H9 (cell line): Measurements from ENCODE around the gene EPAS1. TPM values are rescaled to one million over a fixed set of nuclear protein-coding genes. Genes with fewer than 3 reads are reported as not detected.

ENCODE experiments used
- DNase-seq: peaks from one replicate; pipeline ENCODE4 v3.0.0-alpha.2; 2017
- H2AFZ ChIP-seq: one replicate; pipeline ENCODE4 v1.6.1; 2013; ENCODE audit warnings: mild to moderate bottlenecking, low read length, control low read depth, moderate library complexity
- H2AK5ac ChIP-seq: 2 replicates; pipeline ENCODE4 v1.6.1; 2013; ENCODE audit warnings: low read length, control low read depth, mixed read lengths; ENCODE audit not compliant: insufficient read length
- H2BK120ac ChIP-seq: one replicate; pipeline ENCODE4 v1.6.1; 2013; ENCODE audit warnings: low read depth, mild to moderate bottlenecking, low read length, control low read depth, inconsistent platforms; ENCODE audit not compliant: poor library complexity, severe bottlenecking
- H2BK12ac ChIP-seq: 2 replicates; pipeline ENCODE4 v1.6.1; 2013; ENCODE audit warnings: low read length, control low read depth, mixed read lengths, low read depth; ENCODE audit not compliant: insufficient read length
- H2BK15ac ChIP-seq: 2 replicates; pipeline ENCODE4 v1.6.1; 2013; ENCODE audit warnings: low read depth, low read length, control low read depth
- H2BK20ac ChIP-seq: one replicate; pipeline ENCODE4 v1.6.1; 2013; ENCODE audit warnings: low read depth, mild to moderate bottlenecking, low read length, control low read depth, inconsistent platforms; ENCODE audit not compliant: poor library complexity, severe bottlenecking
- H2BK5ac ChIP-seq: 2 replicates; pipeline ENCODE4 v1.6.1; 2013; ENCODE audit warnings: low read length, control low read depth, mixed read lengths; ENCODE audit not compliant: insufficient read length
- H3K14ac ChIP-seq: 2 replicates; pipeline ENCODE4 v1.6.1; 2013; ENCODE audit warnings: low read length, control low read depth; ENCODE audit not compliant: insufficient read depth
- H3K18ac ChIP-seq: 2 replicates; pipeline ENCODE4 v1.6.1; 2013; ENCODE audit warnings: low read depth, mild to moderate bottlenecking, mixed read lengths, low read length, control low read depth; ENCODE audit not compliant: insufficient read length
- H3K23ac ChIP-seq: 2 replicates; pipeline ENCODE4 v1.6.1; 2013; ENCODE audit warnings: low read length, control low read depth, mixed read lengths, low read depth; ENCODE audit not compliant: insufficient read length
- H3K23me2 ChIP-seq: 2 replicates; pipeline ENCODE4 v1.6.1; 2013; ENCODE audit warnings: low read depth, mild to moderate bottlenecking, mixed read lengths, low read length, control low read depth; ENCODE audit not compliant: insufficient read length, poor library complexity, severe bottlenecking
- H3K27ac ChIP-seq: 2 replicates; pipeline ENCODE4 v1.5.1; 2013; ENCODE audit warnings: low read length, control low read depth, mixed read lengths, low read depth; ENCODE audit not compliant: insufficient read length
- H3K27me3 ChIP-seq: 2 replicates; pipeline ENCODE4 v1.6.1; 2013; ENCODE audit warnings: low read length, control low read depth, inconsistent platforms; ENCODE audit not compliant: insufficient read depth
- H3K4ac ChIP-seq: 2 replicates; pipeline ENCODE4 v1.6.1; 2013; ENCODE audit warnings: low read depth, mild to moderate bottlenecking, control low read depth, inconsistent platforms, low read length, moderate library complexity
- H3K4me1 ChIP-seq: 2 replicates; pipeline ENCODE4 v1.6.1; 2013; ENCODE audit warnings: low read length, control low read depth, inconsistent platforms; ENCODE audit not compliant: insufficient read depth
- H3K4me2 ChIP-seq: 2 replicates; pipeline ENCODE4 v1.6.1; 2013; ENCODE audit warnings: low read length, control low read depth, mixed read lengths; ENCODE audit not compliant: insufficient read length, insufficient read depth
- H3K56ac ChIP-seq: 2 replicates; pipeline ENCODE4 v1.6.1; 2013; ENCODE audit warnings: low read depth, mild to moderate bottlenecking, mixed read lengths, low read length, control low read depth; ENCODE audit not compliant: insufficient read length
- H3K79me1 ChIP-seq: 2 replicates; pipeline ENCODE4 v1.6.1; 2013; ENCODE audit warnings: low read depth, mild to moderate bottlenecking, moderate library complexity, low read length, control low read depth, inconsistent platforms; ENCODE audit not compliant: insufficient read depth, poor library complexity, severe bottlenecking
- H3K79me2 ChIP-seq: 2 replicates; pipeline ENCODE4 v1.6.1; 2013; ENCODE audit warnings: low read length, control low read depth, inconsistent platforms; ENCODE audit not compliant: insufficient read depth
- H3K9ac ChIP-seq: 2 replicates; pipeline ENCODE4 v1.6.1; 2013; ENCODE audit warnings: low read length, control low read depth, mixed read lengths; ENCODE audit not compliant: insufficient read length; ENCODE audit errors: extremely low read depth
- H3K9me3 ChIP-seq: one replicate; pipeline ENCODE4 v1.6.1; 2013; ENCODE audit warnings: low read depth, low read length, inconsistent platforms; ENCODE audit not compliant: control insufficient read depth
- H3T11ph ChIP-seq: one replicate; pipeline ENCODE4 v1.6.1; 2013; ENCODE audit warnings: mild to moderate bottlenecking, low read length, control low read depth, inconsistent platforms
- H4K20me1 ChIP-seq: one replicate; pipeline ENCODE4 v1.6.1; 2013; ENCODE audit not compliant: control insufficient read depth, insufficient read length, insufficient read depth
- H4K5ac ChIP-seq: 2 replicates; pipeline ENCODE4 v1.6.1; 2013; ENCODE audit warnings: low read depth, mild to moderate bottlenecking, mixed read lengths, low read length, control low read depth; ENCODE audit not compliant: insufficient read length
- H4K8ac ChIP-seq: replicated peaks from 2 replicates; pipeline ENCODE4 v1.6.1; 2013; ENCODE audit warnings: low read length, control low read depth, mixed read lengths, low read depth; ENCODE audit not compliant: insufficient read length
- H4K91ac ChIP-seq: 2 replicates; pipeline ENCODE4 v1.6.1; 2013; ENCODE audit warnings: low read depth, mild to moderate bottlenecking, moderate library complexity, mixed read lengths, low read length, control low read depth; ENCODE audit not compliant: insufficient read length
- H3K27ac Mint-ChIP-seq, 3 experiments: 2 replicates in 2 of 3; 3 replicates in 1 of 3; pipeline ENCODE4 v1.8.0; 2020 to 2021; ENCODE audit warnings: mixed read lengths in 3 of 3, mild to moderate bottlenecking in 1 of 3, moderate library complexity in 1 of 3
- H3K27me3 Mint-ChIP-seq: 2 replicates; pipeline ENCODE4 v1.8.0; 2021; ENCODE audit warnings: low read depth, mild to moderate bottlenecking, moderate library complexity, mixed read lengths
- H3K36me3 Mint-ChIP-seq, 3 experiments: 2 replicates in 2 of 3; 3 replicates in 1 of 3; pipeline ENCODE4 v1.8.0; 2020 to 2021; ENCODE audit warnings: low read depth in 3 of 3, mixed read lengths in 3 of 3; ENCODE audit not compliant: insufficient read depth in 1 of 3
- H3K4me1 Mint-ChIP-seq, 2 experiments: 2 replicates each; pipeline ENCODE4 v1.8.0; 2020; ENCODE audit warnings: mixed read lengths in 2 of 2
- H3K4me3 Mint-ChIP-seq, 2 experiments: 2 replicates in 1 of 2; 3 replicates in 1 of 2; pipeline ENCODE4 v1.8.0; 2020 to 2021; ENCODE audit warnings: mild to moderate bottlenecking in 2 of 2, mixed read lengths in 2 of 2, moderate library complexity in 1 of 2
- H3K9me3 Mint-ChIP-seq, 2 experiments: 2 replicates in 1 of 2; 3 replicates in 1 of 2; pipeline ENCODE4 v1.8.0; 2020; ENCODE audit warnings: mild to moderate bottlenecking in 2 of 2, mixed read lengths in 2 of 2, moderate library complexity in 1 of 2
- WGBS: extraction: QIAGEN DNeasy Blood & Tissue Kit; methylation state at CpG from one replicate; pipeline ENCODE4 v1.1.7; 2013; ENCODE audit warnings: missing lambda C conversion rate, low lambda C conversion rate, mixed read lengths; ENCODE audit not compliant: insufficient read length; ENCODE audit errors: extremely low coverage; 5-methylcytosine and 5-hydroxymethylcytosine counted together
- total RNA-seq: library from RNA; stranded (reverse); gene quantifications from 2 replicates; pipeline ENCODE4 v1.2.1, GENCODE V29; 2021
- TF ChIP-seq, protein P1 (sequence below): fragments of 200-600 bp; sonication (generic); conservative IDR thresholded peaks from 3 replicates; pipeline ENCODE4 v1.8.0; 2021; ENCODE audit warnings: antibody characterized with exemption, mild to moderate bottlenecking

Gene EPAS1
- total RNA-seq, 1 experiment from 2014 or later, result 1.1 TPM

DNA sequence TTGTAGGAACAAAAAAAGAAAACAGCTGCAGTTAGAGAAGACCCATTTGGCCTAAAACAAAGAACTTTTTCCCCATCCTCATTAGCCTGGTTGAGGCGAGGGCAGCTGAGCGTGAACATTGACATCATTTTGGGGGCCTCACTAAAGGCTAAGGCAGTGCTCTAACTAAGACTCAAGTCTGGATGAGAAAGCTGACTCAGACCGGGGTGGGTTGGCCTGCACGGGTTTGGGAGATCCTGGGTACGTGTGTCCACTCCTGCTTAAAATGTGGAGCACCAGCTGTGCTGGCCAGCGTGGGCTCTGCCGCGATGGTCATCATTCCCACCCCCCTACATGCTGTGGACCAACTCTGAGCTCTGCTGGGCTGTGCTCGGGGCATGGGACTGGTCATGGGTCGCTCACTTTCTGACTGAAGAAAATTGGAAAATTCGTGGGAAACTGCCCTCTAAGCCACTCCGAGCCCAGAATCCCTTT, 96.2 kb downstream of the EPAS1 start:
- no peak overlapping the region for H3K23ac ChIP-seq
- Mint-ChIP-seq H3K36me3 (no peaks in the 10 kb centered on the region), H3K4me3 (no peak overlapping the region), H3K27me3 (peaks cover under 1% of the 10 kb centered on the region), H3K9me3 (no peaks in the 10 kb centered on the region), H3K4me1 (peaks cover 0 to 3% of the 10 kb centered on the region in 2 experiments; a peak in 1 of 4 replicates), H3K27ac (peak overlapping the region in 1 of 3 experiments; percentile 38; a peak in 1 of 7 replicates)
- TF ChIP-seq, protein P1, sequence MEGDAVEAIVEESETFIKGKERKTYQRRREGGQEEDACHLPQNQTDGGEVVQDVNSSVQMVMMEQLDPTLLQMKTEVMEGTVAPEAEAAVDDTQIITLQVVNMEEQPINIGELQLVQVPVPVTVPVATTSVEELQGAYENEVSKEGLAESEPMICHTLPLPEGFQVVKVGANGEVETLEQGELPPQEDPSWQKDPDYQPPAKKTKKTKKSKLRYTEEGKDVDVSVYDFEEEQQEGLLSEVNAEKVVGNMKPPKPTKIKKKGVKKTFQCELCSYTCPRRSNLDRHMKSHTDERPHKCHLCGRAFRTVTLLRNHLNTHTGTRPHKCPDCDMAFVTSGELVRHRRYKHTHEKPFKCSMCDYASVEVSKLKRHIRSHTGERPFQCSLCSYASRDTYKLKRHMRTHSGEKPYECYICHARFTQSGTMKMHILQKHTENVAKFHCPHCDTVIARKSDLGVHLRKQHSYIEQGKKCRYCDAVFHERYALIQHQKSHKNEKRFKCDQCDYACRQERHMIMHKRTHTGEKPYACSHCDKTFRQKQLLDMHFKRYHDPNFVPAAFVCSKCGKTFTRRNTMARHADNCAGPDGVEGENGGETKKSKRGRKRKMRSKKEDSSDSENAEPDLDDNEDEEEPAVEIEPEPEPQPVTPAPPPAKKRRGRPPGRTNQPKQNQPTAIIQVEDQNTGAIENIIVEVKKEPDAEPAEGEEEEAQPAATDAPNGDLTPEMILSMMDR, result no peak
- no peak overlapping the region for H3T11ph ChIP-seq
- no CpG with 5 or more reads among the region's 12 CpGs for WGBS
- H3K56ac ChIP-seq, result no peak overlapping the region
- H4K20me1 ChIP-seq, result no peaks in the 10 kb centered on the region
- no peak overlapping the region for H3K9ac ChIP-seq
- no peak overlapping the region for H3K27ac ChIP-seq
- no peak overlapping the region for H3K4me2 ChIP-seq
- no peak overlapping the region for H2BK20ac ChIP-seq
- no peak overlapping the region for H2BK120ac ChIP-seq
- no peak overlapping the region for H2AK5ac ChIP-seq
- H3K4ac ChIP-seq, result no peak overlapping the region
- H3K14ac ChIP-seq, result no peak overlapping the region
- no peak overlapping the region for H2AFZ ChIP-seq
- H3K9me3 ChIP-seq, result no peaks in the 10 kb centered on the region
- no peaks in the 10 kb centered on the region for H3K27me3 ChIP-seq
- no peaks in the 10 kb centered on the region for H3K79me1 ChIP-seq
- H2BK15ac ChIP-seq, result no peak overlapping the region
- H2BK5ac ChIP-seq, result no peak overlapping the region
- no peak overlapping the region for H4K5ac ChIP-seq
- DNase-seq, result peak; percentile 17
- no peak overlapping the region for H3K18ac ChIP-seq
- H2BK12ac ChIP-seq, result no peak overlapping the region
- no peaks in the 10 kb centered on the region for H3K79me2 ChIP-seq
- H4K91ac ChIP-seq, result no peak overlapping the region
- H3K4me1 ChIP-seq, result no peaks in the 10 kb centered on the region
- no peaks in the 10 kb centered on the region for H3K23me2 ChIP-seq
- no peak overlapping the region for H4K8ac ChIP-seq
